RWPE2 (cell line): ENCODE results near the gene SPATC1L.

Source experiments
- ATAC-seq: fragments of 200-7000 bp; cut with Tn5 transposase; 3 replicates; pipeline ENCODE4 v1.9.1; 2021; ENCODE audit warnings: low read depth
- DNase-seq: peaks from one replicate; pipeline ENCODE4 v3.0.0-alpha.2; 2020; ENCODE audit warnings: low spot score
- H3K27ac ChIP-seq: fragments of 450-650 bp; 2 replicates; pipeline ENCODE4 v1.5.1; 2017; ENCODE audit warnings: mild to moderate bottlenecking; ENCODE audit not compliant: poor library complexity, severe bottlenecking
- H3K27me3 ChIP-seq: fragments of 250-450 bp; sonication (Bioruptor Pico); 2 replicates; pipeline ENCODE4 v1.5.1; 2021; ENCODE audit warnings: mild to moderate bottlenecking, moderate library complexity; ENCODE audit not compliant: insufficient read depth, poor library complexity, severe bottlenecking
- H3K36me3 ChIP-seq: fragments of 250-450 bp; sonication (Bioruptor Pico); 2 replicates; pipeline ENCODE4 v1.5.1; 2020; ENCODE audit warnings: low read depth, mild to moderate bottlenecking, moderate library complexity
- H3K4me1 ChIP-seq: fragments of 250-450 bp; sonication (Bioruptor Pico); 2 replicates; pipeline ENCODE4 v1.5.1; 2021; ENCODE audit warnings: mild to moderate bottlenecking, moderate library complexity; ENCODE audit not compliant: insufficient read depth, poor library complexity, severe bottlenecking
- H3K4me3 ChIP-seq: fragments of 250-450 bp; sonication (Bioruptor Pico); 2 replicates; pipeline ENCODE4 v1.5.1; 2021; ENCODE audit warnings: mild to moderate bottlenecking, moderate library complexity; ENCODE audit not compliant: severe bottlenecking
- H3K9me3 ChIP-seq: fragments of 250-450 bp; sonication (Bioruptor Pico); 2 replicates; pipeline ENCODE4 v1.5.1; 2021; ENCODE audit warnings: mild to moderate bottlenecking, moderate library complexity; ENCODE audit not compliant: severe bottlenecking
- CTCF ChIP-seq: fragments of 450-650 bp; IDR thresholded peaks from one replicate; pipeline ENCODE4 v1.5.1; 2017; ENCODE audit warnings: mild to moderate bottlenecking, moderate library complexity; ENCODE audit not compliant: poor library complexity, severe bottlenecking

The SPATC1L gene

GRCh38 chr21:46161633-46162592 lies 22.3 kb downstream of the SPATC1L start:
- H3K36me3 ChIP-seq = peaks cover 2% of the 10 kb centered on the region; the same call in 1 of the 2 replicates
- H3K4me3 ChIP-seq = no peak overlapping the region
- no peak for TF ChIP-seq CTCF
- DNase-seq (peak; percentile 61), ATAC-seq (no peak)
- H3K27ac ChIP-seq = no peak overlapping the region
- no peaks in the 10 kb centered on the region for H3K27me3 ChIP-seq
- H3K9me3 ChIP-seq = no peaks in the 10 kb centered on the region
- H3K4me1 ChIP-seq = no peaks in the 10 kb centered on the region

GRCh38 chr21:46160907-46161632 lies 23.2 kb downstream of the SPATC1L start:
- H3K36me3 ChIP-seq = peaks cover 2% of the 10 kb centered on the region; the same call in 1 of the 2 replicates
- no peaks in the 10 kb centered on the region for H3K27me3 ChIP-seq
- ATAC-seq = no peak
- H3K4me1 ChIP-seq = no peaks in the 10 kb centered on the region
- H3K27ac ChIP-seq = no peak overlapping the region
- TF ChIP-seq CTCF = no peak
- H3K4me3 ChIP-seq = no peak overlapping the region
- peak; percentile 75 for DNase-seq
- H3K9me3 ChIP-seq = no peaks in the 10 kb centered on the region

- H3K27me3 ChIP-seq = no peaks in the 10 kb centered on the region
- H3K4me3 ChIP-seq = no peak overlapping the region
- no peaks in the 10 kb centered on the region for H3K9me3 ChIP-seq
- no peak for TF ChIP-seq CTCF
- ATAC-seq (no peak), DNase-seq (no peak)
- H3K27ac ChIP-seq = no peak overlapping the region
- H3K36me3 ChIP-seq = peaks cover 2% of the 10 kb centered on the region; the same call in 1 of the 2 replicates
- H3K4me1 ChIP-seq = no peaks in the 10 kb centered on the region
These were observed 23.7 kb downstream of the SPATC1L start for GRCh38 chr21:46160657-46160906.

GRCh38 chr21:46159841-46160656 lies 24.2 kb downstream of the SPATC1L start:
- Histone ChIP-seq H3K9me3 (no peaks in the 10 kb centered on the region), H3K4me1 (no peaks in the 10 kb centered on the region), H3K27ac (no peak overlapping the region), H3K36me3 (peaks cover 2% of the 10 kb centered on the region; the same call in 1 of the 2 replicates), H3K27me3 (no peaks in the 10 kb centered on the region), H3K4me3 (no peak overlapping the region)
- no peak for TF ChIP-seq CTCF
- ATAC-seq (peak; percentile 19; the same call in 1 of the 3 replicates), DNase-seq (peak; percentile 69)
